HG03025 (cell line): ENCODE measurements around the gene ABCA10.
"Not testable (repeated sequence)": the region's sequence is repeated elsewhere in the genome, so short reads cannot be mapped to it uniquely, and the experiment has no call there.

Experiments used
- ATAC-seq: cut with Tn5 transposase; IDR thresholded peaks from one replicate; pipeline ENCODE4 v1.9.1; 2021; ENCODE audit warnings: mild to moderate bottlenecking, moderate library complexity; ENCODE audit not compliant: unreplicated experiment, low FRiP score

Gene ABCA10

DNA sequence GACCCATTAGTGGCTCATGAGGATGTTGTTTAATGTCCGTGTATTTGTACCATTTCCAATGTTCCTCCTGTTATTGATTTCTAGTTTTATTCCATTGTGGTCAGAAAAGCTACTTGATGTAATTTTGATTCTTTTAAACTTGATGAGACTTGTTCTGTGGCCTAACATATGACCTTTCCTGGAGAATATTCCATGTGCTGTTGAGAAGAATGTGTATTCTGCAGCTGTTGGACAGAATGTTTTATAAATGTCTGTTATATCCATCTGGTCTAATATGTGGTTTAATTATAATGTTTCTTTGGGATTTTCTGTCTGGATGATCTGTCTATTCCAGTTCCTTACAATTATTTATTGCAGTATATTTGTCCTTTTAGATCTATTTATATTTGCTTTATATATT is 2.9 kb upstream of the ABCA10 start:
- no peak for ATAC-seq

GRCh38 chr17:69230939-69231338 is 2.3 kb upstream of the ABCA10 start:
- no peak for ATAC-seq

DNA sequence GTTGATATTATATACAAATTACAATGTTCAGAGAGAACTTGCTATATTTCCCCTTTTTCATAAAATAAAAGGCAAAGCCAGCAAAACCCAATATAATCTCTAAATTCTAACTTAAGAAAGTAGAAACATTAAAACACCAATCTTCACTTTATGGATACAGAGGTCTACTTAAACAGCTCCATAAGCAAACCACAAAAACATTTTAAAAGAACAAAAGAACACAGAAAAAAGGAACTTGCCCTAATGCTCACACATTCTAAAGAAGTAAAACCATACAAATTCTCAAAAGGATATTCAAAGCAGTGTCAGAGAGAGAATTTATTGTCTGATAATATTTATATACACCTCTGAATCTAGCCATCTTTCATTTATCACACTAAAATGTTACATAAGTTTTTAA is 606 bp downstream of the ABCA10 start:
- no peak for ATAC-seq

DNA sequence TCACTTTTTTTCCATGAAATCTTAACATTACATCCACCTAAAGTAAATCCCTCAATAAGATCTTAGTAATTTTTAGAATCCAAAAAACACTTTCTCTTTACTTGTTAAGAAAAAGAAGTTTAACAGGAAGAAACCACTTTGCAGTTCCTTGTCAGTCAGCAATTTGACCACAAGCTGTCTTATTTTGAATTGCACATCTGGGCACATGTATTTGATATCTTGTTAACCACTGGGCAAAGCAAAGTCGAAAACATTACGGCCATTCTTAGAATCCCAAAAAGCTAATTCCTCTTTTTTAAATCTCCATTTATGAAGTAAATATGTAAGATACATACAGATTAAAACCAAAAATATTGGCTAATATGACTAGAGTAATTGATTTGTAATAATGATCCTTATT is 1.1 kb downstream of the ABCA10 start:
- no peak for ATAC-seq

DNA sequence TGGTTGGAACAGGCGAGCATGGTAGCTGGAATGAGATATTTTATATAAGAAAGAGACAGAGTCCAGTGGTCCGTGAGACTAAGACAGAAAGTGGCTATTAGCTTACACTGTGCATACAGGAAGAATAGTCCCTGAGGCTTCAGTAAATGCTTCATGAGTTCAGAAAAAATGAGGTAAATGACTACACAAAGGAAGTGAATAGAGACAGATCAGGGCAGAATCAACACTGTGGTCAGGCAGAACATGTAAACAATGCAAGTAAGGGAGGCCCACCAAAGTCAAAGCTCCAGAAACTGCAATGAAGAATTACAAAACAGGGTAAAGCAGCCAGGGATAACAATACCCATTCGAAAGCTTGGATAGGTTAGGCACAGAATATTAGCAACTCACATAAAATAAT is 4.8 kb downstream of the ABCA10 start:
- ATAC-seq: peak; percentile 82

GRCh38 chr17:69222707-69223258 is 5.8 kb downstream of the ABCA10 start:
- no peak for ATAC-seq

DNA sequence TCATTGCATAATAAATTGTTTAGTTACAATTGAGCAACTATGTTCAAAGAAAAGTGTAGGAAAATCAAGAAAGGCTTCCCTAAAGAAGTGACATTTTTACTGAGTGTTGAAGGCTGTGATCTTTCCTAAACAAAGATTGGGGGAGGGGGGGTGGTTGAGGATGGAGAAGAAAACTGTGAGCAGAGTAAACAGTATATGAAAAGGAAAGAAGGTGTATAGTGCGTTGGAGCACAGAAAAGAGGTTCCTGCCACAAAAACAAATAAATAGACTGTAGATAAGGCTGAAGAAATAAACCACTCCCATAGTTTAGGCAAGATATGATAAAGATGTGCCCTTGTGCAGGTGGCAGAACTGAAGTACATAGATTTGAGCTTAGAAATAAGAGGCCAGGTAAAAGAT is 8.5 kb downstream of the ABCA10 start:
- no peak for ATAC-seq

DNA sequence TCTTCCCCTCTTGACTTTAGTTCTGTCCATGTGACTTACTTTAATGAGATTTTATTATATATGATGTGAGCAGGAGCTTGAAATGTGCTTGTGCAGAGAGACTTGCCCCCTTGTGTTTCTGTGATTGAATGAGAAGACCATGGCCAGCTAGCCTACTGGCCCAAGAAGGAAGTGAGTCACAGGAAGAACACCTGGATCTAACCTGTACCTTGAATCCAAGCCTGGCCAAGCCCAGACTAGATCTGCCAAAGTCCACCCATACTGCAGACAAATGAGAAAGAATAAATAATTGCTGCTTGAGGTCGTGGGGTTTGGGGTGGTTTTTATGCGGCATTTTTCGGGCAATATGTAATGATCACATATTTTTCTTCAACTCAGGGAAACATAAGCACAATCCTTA is 9.6 kb downstream of the ABCA10 start:
- no peak for ATAC-seq

DNA sequence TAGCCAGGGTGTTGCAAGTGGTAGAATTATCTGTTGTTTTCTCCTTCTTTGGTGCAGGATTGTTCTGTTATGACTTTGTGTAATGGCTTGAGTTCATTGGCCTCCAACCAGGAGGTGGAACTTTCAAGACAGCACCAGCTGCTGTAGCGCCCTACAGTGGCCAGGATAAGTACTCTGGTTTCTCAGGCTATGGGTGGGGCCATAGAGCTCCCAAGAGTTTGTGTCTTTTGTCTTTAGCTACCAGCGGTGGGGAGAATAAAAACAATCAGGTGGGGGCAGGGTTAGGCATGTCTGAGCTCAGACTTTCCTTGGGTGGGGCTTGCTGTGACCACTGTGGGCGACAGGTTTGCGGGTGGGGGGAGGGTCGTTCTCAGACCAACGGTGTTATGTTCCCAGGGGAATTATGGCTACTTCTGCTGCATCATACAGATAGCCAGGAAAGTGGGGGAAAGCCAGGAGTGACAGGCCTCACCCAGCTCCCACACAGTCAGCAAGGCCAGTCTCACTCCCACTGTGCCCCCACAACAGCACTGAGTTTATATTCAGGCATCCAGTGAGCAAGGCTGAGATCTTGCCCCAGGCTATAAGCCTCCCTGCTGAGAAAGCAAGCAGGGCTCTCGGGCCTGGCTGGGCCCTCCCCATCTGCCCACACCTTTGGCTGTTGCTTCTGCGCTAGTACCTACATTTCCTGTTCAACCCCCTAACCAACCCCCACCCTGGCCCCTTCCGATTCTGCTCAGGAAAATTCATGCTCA is 15.4 kb downstream of the ABCA10 start:
- no peak for ATAC-seq

GRCh38 chr17:69208640-69209039 is 20.0 kb downstream of the ABCA10 start:
- no peak for ATAC-seq

DNA sequence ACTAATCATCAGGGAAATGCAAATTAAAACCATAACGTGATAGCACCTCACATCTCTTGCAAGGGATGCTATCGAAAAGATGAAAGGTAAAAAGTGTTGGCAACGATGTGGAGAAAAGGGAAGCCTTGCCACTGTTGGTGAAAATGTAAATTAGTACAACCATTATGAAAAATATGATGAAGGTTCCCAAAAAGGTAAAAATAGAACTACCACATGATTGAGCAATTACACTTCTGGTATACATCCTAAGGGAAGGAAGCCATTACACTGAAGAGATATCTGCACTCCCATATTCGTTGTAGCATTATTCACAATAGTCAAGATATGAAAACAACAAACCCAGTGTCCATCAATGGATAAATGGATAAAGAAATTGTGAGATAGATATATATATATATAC is 21.5 kb downstream of the ABCA10 start:
- no peak for ATAC-seq

GRCh38 chr17:69198238-69198637 is 30.4 kb downstream of the ABCA10 start:
- ATAC-seq: no peak

GRCh38 chr17:69196105-69196653 is 32.4 kb downstream of the ABCA10 start:
- not testable (repeated sequence) for ATAC-seq

DNA sequence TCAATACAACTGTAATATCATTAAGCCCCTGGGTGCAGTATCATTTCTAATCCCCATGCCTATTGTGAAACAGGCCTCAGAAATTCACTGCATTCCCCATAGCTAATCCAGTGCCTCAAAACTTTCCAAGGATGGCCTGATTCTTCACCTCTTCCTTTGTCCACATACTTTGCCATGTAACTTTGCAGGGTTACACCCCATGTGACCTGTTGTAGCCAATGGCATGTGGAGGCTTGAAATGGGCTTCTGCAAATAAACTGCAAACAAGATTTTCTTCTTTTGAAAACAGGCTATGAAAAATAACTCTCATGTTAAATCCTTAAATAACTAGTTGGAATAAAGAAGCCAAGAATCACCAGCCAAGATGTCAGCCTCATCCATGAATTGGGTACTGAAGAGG is 35.9 kb downstream of the ABCA10 start:
- ATAC-seq: no peak

- ATAC-seq: no peak
These were observed 39.8 kb downstream of the ABCA10 start for GRCh38 chr17:69188796-69189195.

DNA sequence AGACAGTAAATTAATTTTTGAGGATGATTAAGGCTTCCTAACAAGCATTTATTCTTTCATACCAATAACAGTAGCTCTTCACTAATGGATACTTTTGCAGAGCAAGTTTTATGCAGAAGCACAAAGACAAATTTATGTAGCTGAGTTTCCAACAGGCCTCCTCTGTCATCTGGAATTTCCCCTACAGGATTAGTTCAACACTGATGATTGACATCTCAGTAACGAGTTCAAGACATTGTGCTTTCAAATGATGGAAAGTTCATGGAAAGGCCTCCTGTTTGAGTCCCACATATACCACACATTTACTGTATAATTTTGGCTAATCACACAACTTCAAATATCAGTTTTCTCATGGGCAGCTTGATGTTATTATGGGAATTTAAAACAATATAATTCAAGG is 40.6 kb downstream of the ABCA10 start:
- no peak for ATAC-seq

GRCh38 chr17:69187294-69187693 is 41.3 kb downstream of the ABCA10 start:
- ATAC-seq: no peak

DNA sequence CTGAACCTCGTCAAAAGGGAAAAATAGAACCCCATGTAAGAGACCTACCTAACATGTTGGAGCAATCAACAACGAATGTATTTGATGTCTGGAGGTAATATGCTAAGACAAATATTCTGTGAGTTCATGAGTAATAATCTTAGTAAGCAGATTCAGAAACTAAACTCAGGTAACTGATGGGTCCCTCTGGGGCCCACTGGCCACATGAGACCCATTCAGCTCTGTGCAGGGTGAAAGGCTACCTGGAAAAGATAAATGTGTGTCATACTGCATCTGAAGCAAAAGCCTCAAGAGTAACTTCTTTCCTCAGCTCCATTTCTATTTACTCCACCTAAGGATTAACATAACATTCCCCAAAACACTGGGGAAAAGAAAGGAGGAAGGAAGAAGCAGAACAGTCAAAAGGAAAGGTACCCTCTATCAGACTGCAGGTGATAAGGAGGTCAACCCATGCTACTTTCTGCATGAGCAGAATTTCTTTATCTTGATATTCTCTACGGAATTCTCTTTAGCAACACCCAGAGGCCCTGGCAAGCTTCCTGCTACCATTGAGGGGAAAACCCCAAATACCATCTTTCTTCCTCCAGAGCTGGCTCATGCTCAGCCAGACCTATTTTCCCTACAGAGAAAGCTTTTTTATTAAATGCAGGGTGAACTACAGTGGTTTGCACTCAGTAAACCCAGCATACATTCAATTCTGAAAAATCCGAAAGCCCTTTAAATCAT is 49.2 kb downstream of the ABCA10 start:
- no peak for ATAC-seq

- ATAC-seq: no peak
These were observed 52.2 kb downstream of the ABCA10 start for GRCh38 chr17:69176457-69176795.

- no peak for ATAC-seq
These were observed 52.8 kb downstream of the ABCA10 start for GRCh38 chr17:69175625-69176456.

DNA sequence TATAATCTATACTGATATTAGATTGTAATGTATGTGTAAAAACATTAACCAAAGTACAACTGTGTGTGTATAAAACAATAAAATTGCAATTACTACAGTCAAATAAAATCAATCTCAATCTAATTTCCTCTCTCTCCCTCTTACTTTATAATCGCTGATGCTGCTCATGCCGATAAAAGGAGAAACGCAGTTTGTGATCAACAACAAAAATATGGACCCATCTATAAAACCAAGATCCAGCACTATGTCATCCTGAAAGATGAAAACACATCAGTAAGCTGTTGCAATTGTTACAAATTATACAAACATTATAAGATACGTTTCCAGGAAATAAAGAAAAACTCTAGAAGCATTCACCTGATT is 53.4 kb downstream of the ABCA10 start:
- no peak for ATAC-seq
